WTC11 (cell line): ENCODE data around the gene NET1. TPM values are rescaled to one million over a fixed set of nuclear protein-coding genes. Genes with fewer than 3 reads are reported as not detected.

ENCODE experiments used
- ATAC-seq: fragments of 200-7000 bp; cut with Tn5 transposase; 2 replicates; pipeline ENCODE4 v1.10.0; 2021; ENCODE audit warnings: mild to moderate bottlenecking, moderate library complexity
- CTCF ChIA-PET: fragments of 300-600 bp; sonication (Branson Sonifier 250); formaldehyde crosslinking; loops from one replicate; lab custom pipeline; 2021; ENCODE audit warnings: antibody characterized with exemption; lab: Charles Lee
- POLR2A ChIA-PET: fragments of 350-600 bp; sonication (Branson Sonifier 250); formaldehyde crosslinking; loops from one replicate; lab custom pipeline; 2021; ENCODE audit warnings: antibody characterized with exemption; lab: Charles Lee
- DNase-seq: peaks from one replicate; pipeline ENCODE4 v3.0.0; 2021; ENCODE audit warnings: low spot score
- H3K27ac Mint-ChIP-seq: 2 replicates; pipeline ENCODE4 v1.8.0; 2021; ENCODE audit warnings: mixed read lengths
- H3K27me3 Mint-ChIP-seq: 2 replicates; pipeline ENCODE4 v1.8.0; 2021; ENCODE audit warnings: low read depth, mild to moderate bottlenecking, moderate library complexity, mixed read lengths
- H3K36me3 Mint-ChIP-seq: 2 replicates; pipeline ENCODE4 v1.8.0; 2021; ENCODE audit warnings: mixed read lengths
- H3K4me1 Mint-ChIP-seq: 2 replicates; pipeline ENCODE4 v1.8.0; 2022; ENCODE audit warnings: mixed read lengths
- H3K4me3 Mint-ChIP-seq: 2 replicates; pipeline ENCODE4 v1.8.0; 2021; ENCODE audit warnings: mild to moderate bottlenecking, moderate library complexity, mixed read lengths
- H3K9me3 Mint-ChIP-seq: 2 replicates; pipeline ENCODE4 v1.8.0; 2021; ENCODE audit warnings: mixed read lengths
- ARID4B ChIP-seq: sonication (generic); formaldehyde crosslinking; IDR thresholded peaks from 2 replicates; pipeline ENCODE4 v1.8.0; 2023; ENCODE audit warnings: missing genetic modification reagents, mild to moderate bottlenecking, borderline replicate concordance
- CREB1 ChIP-seq: sonication (generic); formaldehyde crosslinking; IDR thresholded peaks from 2 replicates; pipeline ENCODE4 v1.8.0; 2023; ENCODE audit warnings: mild to moderate bottlenecking, missing genetic modification reagents
- ESRRA ChIP-seq: sonication (generic); formaldehyde crosslinking; IDR thresholded peaks from 2 replicates; pipeline ENCODE4 v1.8.1; 2022; ENCODE audit warnings: mild to moderate bottlenecking, missing genetic modification reagents, borderline replicate concordance
- FOXK1 ChIP-seq: sonication (generic); formaldehyde crosslinking; IDR thresholded peaks from 2 replicates; pipeline ENCODE4 v1.8.0; 2022; ENCODE audit warnings: mild to moderate bottlenecking, moderate library complexity, missing genetic modification reagents
- FOXP4 ChIP-seq: sonication (generic); formaldehyde crosslinking; IDR thresholded peaks from 2 replicates; pipeline ENCODE4 v1.8.0; 2022; ENCODE audit warnings: mild to moderate bottlenecking, missing genetic modification reagents
- NFATC4 ChIP-seq: fragments of 250-450 bp; sonication (Bioruptor Pico); IDR thresholded peaks from 2 replicates; pipeline ENCODE4 v1.9.0; 2021; ENCODE audit warnings: mild to moderate bottlenecking
- NR3C1 ChIP-seq: sonication (generic); formaldehyde crosslinking; conservative IDR thresholded peaks from 2 replicates; pipeline ENCODE4 v1.8.1; 2023; ENCODE audit warnings: low read depth, mild to moderate bottlenecking, missing genetic modification reagents
- OVOL2 ChIP-seq: fragments of 250-450 bp; sonication (Bioruptor Pico); IDR thresholded peaks from 2 replicates; pipeline ENCODE4 v1.9.0; 2021; ENCODE audit warnings: mild to moderate bottlenecking, borderline replicate concordance
- PREB ChIP-seq: sonication (generic); formaldehyde crosslinking; IDR thresholded peaks from 2 replicates; pipeline ENCODE4 v1.8.1; 2022; ENCODE audit warnings: mild to moderate bottlenecking, missing genetic modification reagents, moderate library complexity, borderline replicate concordance
- PRRX2 ChIP-seq: fragments of 250-450 bp; sonication (Bioruptor Pico); IDR thresholded peaks from 2 replicates; pipeline ENCODE4 v1.8.0; 2021; ENCODE audit warnings: mild to moderate bottlenecking
- SMAD3 ChIP-seq: sonication (generic); formaldehyde crosslinking; IDR thresholded peaks from 2 replicates; pipeline ENCODE4 v1.8.0; 2022; ENCODE audit warnings: missing genetic modification reagents, mild to moderate bottlenecking, borderline replicate concordance
- SMAD4 ChIP-seq: sonication (generic); formaldehyde crosslinking; IDR thresholded peaks from 2 replicates; pipeline ENCODE4 v1.8.0; 2022; ENCODE audit warnings: mild to moderate bottlenecking, missing genetic modification reagents
- TCF7 ChIP-seq: sonication (generic); formaldehyde crosslinking; IDR thresholded peaks from 2 replicates; pipeline ENCODE4 v1.8.0; 2022; ENCODE audit warnings: mild to moderate bottlenecking, low read depth, missing genetic modification reagents, moderate library complexity
- USF2 ChIP-seq: sonication (generic); formaldehyde crosslinking; IDR thresholded peaks from 2 replicates; pipeline ENCODE4 v1.8.1; 2023; ENCODE audit warnings: mild to moderate bottlenecking, missing genetic modification reagents, moderate library complexity
- ZNF263 ChIP-seq: sonication (generic); formaldehyde crosslinking; IDR thresholded peaks from 2 replicates; pipeline ENCODE4 v1.8.1; 2022; ENCODE audit warnings: low read depth, mild to moderate bottlenecking, moderate library complexity, missing genetic modification reagents
- ZNF416 ChIP-seq: fragments of 250-450 bp; sonication (Bioruptor Pico); IDR thresholded peaks from 2 replicates; pipeline ENCODE4 v1.9.0; 2021; ENCODE audit warnings: mild to moderate bottlenecking, inconsistent platforms
- total RNA-seq: library from RNA; stranded (reverse); gene quantifications from 3 replicates; pipeline ENCODE4 v1.2.3, GENCODE V29; 2021

Gene NET1
- total RNA-seq, 1 experiment from 2014 or later = 85.4 TPM

GRCh38 chr10:5506751-5507648 lies 94.6 kb downstream of the NET1 start:
- no peak for ATAC-seq
- no peak overlapping the region for H3K27ac Mint-ChIP-seq
- no peak overlapping the region for H3K4me3 Mint-ChIP-seq
- POLR2A ChIA-PET = no interaction called here
- no peaks in the 10 kb centered on the region for H3K9me3 Mint-ChIP-seq
- no peaks in the 10 kb centered on the region for H3K36me3 Mint-ChIP-seq
- TF ChIP-seq PREB (no peak), CREB1 (CRISPR knock-in tag) (no peak), NR3C1 (CRISPR knock-in tag) (no peak), ARID4B (CRISPR knock-in tag) (no peak), FOXK1 (CRISPR knock-in tag) (no peak), USF2 (CRISPR knock-in tag) (no peak), PRRX2 (CRISPR knock-in tag) (no peak)
- CTCF ChIA-PET = interaction anchor here (1.0 kb wide), 1 partner anchor 116 kb away, joined by 3 read pairs; no protein-coding TSS in a partner anchor
- no peaks in the 10 kb centered on the region for H3K27me3 Mint-ChIP-seq
- no peak for DNase-seq
- peaks cover 24% of the 10 kb centered on the region for H3K4me1 Mint-ChIP-seq

GRCh38 chr10:5507649-5508131 lies 95.3 kb downstream of the NET1 start:
- ChIA-PET CTCF (no interaction called here), POLR2A (no interaction called here)
- Mint-ChIP-seq H3K27ac (no peak overlapping the region), H3K27me3 (no peaks in the 10 kb centered on the region; the same call in 1 of the 2 replicates), H3K9me3 (no peaks in the 10 kb centered on the region), H3K4me1 (peaks cover 30% of the 10 kb centered on the region), H3K4me3 (no peak overlapping the region), H3K36me3 (no peaks in the 10 kb centered on the region)
- TF ChIP-seq ZNF263 (CRISPR knock-in tag) (no peak), OVOL2 (CRISPR knock-in tag) (no peak), TCF7 (CRISPR knock-in tag) (no peak), ESRRA (CRISPR knock-in tag) (no peak), SMAD3 (CRISPR knock-in tag) (no peak)
- ATAC-seq = no peak
- DNase-seq = no peak

- Mint-ChIP-seq H3K27me3 (no peaks in the 10 kb centered on the region; the same call in 1 of the 2 replicates), H3K27ac (no peak overlapping the region), H3K9me3 (no peaks in the 10 kb centered on the region), H3K4me1 (peaks cover 26% of the 10 kb centered on the region), H3K4me3 (no peak overlapping the region), H3K36me3 (no peaks in the 10 kb centered on the region)
- ATAC-seq = no peak
- DNase-seq = no peak
- ChIA-PET POLR2A (no interaction called here), CTCF (no interaction called here)
- TF ChIP-seq TCF7 (CRISPR knock-in tag) (no peak), ZNF416 (CRISPR knock-in tag) (no peak), FOXP4 (CRISPR knock-in tag) (no peak), SMAD4 (CRISPR knock-in tag) (no peak), ARID4B (CRISPR knock-in tag) (no peak), NFATC4 (CRISPR knock-in tag) (no peak)
Measured at GRCh38 chr10:5508161-5508604, 95.8 kb downstream of the NET1 start.
